ENCODE measurements around the gene CACNA2D3.

The CACNA2D3 gene

GRCh38 chr3:55013145-55013925, 891.0 kb downstream of the CACNA2D3 start:
- Histone ChIP-seq H3K27me3 (no peaks in the 10 kb centered on the region), H3K4me3 (no peak overlapping the region), H3K4me1 (no peaks in the 10 kb centered on the region), H3K36me3 (no peaks in the 10 kb centered on the region), H3K9me3 (no peaks in the 10 kb centered on the region), H3K27ac (no peak overlapping the region)
- intact Hi-C loops (cut with DNase I; ENCODE audit: low total_unique reads), result no loop called here
- no peak for DNase-seq
- TF ChIP-seq CTCF (IDR thresholded peaks at IDR 0.05), result no peak

GRCh38 chr3:55014081-55014480, 891.7 kb downstream of the CACNA2D3 start:
- H3K27me3 ChIP-seq, result no peaks in the 10 kb centered on the region
- TF ChIP-seq CTCF (IDR thresholded peaks at IDR 0.05), result no peak
- intact Hi-C loops (cut with DNase I; ENCODE audit: low total_unique reads), result no loop called here
- no peak overlapping the region for H3K4me3 ChIP-seq
- no peak overlapping the region for H3K27ac ChIP-seq
- H3K4me1 ChIP-seq, result no peaks in the 10 kb centered on the region
- DNase-seq, result no peak
- no peaks in the 10 kb centered on the region for H3K9me3 ChIP-seq
- H3K36me3 ChIP-seq, result no peaks in the 10 kb centered on the region

- Histone ChIP-seq H3K9me3 (no peaks in the 10 kb centered on the region), H3K4me3 (no peak overlapping the region), H3K27me3 (no peaks in the 10 kb centered on the region), H3K4me1 (no peaks in the 10 kb centered on the region), H3K27ac (no peak overlapping the region), H3K36me3 (no peaks in the 10 kb centered on the region)
- intact Hi-C loops (cut with DNase I; ENCODE audit: low total_unique reads), result no loop called here
- no peak for TF ChIP-seq CTCF (IDR thresholded peaks at IDR 0.05)
- no peak for DNase-seq
Observed at GRCh38 chr3:55014906-55015305, 892.6 kb downstream of the CACNA2D3 start.

- no peak overlapping the region for H3K27ac ChIP-seq
- H3K9me3 ChIP-seq, result no peaks in the 10 kb centered on the region
- no peaks in the 10 kb centered on the region for H3K27me3 ChIP-seq
- intact Hi-C loops (cut with DNase I; ENCODE audit: low total_unique reads), result no loop called here
- no peak overlapping the region for H3K4me3 ChIP-seq
- DNase-seq, result no peak
- TF ChIP-seq CTCF (IDR thresholded peaks at IDR 0.05), result no peak
- H3K36me3 ChIP-seq, result no peaks in the 10 kb centered on the region
- no peaks in the 10 kb centered on the region for H3K4me1 ChIP-seq
Observed at GRCh38 chr3:55017876-55018275, 895.5 kb downstream of the CACNA2D3 start.

DNA sequence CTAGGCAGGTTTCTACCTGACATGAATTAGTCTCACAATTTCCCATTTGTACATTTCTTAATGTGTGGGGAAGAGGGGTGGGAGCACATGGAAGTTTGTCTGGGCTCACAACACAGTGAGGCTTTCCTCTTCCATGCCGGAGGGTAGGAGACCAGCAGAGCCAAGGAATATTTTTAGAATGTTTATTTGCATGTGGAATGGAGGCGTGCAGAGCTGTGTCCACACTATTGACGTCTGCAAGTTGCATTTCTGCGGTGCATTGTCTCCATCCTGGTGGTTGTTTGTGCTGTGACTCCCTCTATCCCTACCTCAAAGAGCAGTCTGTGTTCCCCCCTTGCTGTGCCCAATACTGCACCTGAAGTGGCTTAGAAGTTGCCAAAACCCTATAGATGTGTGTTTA, 908.6 kb downstream of the CACNA2D3 start:
- intact Hi-C loops (cut with DNase I; ENCODE audit: low total_unique reads), result no loop called here
- H3K9me3 ChIP-seq, result no peaks in the 10 kb centered on the region
- no peaks in the 10 kb centered on the region for H3K36me3 ChIP-seq
- no peak for DNase-seq
- no peaks in the 10 kb centered on the region for H3K27me3 ChIP-seq
- no peaks in the 10 kb centered on the region for H3K4me1 ChIP-seq
- no peak overlapping the region for H3K4me3 ChIP-seq
- H3K27ac ChIP-seq, result no peak overlapping the region
- no peak for TF ChIP-seq CTCF (IDR thresholded peaks at IDR 0.05)
